HG03159 (cell line): ENCODE results near the gene USP31.

Source experiments
- ATAC-seq: cut with Tn5 transposase; IDR thresholded peaks from one replicate; pipeline ENCODE4 v1.9.1; 2021; ENCODE audit warnings: mild to moderate bottlenecking, moderate library complexity; ENCODE audit not compliant: unreplicated experiment

Gene USP31

GRCh38 chr16:23149267-23149992, at the start of gene USP31:
USP31 (minus strand) TSS chr16:23149452; CDS start chr16:23149270, 182 bp downstream.
- ATAC-seq, result peak; percentile 94

GRCh38 chr16:23196539-23196938, 47.3 kb upstream of the USP31 start:
- no peak for ATAC-seq

GRCh38 chr16:23195366-23195978, 46.2 kb upstream of the USP31 start:
- ATAC-seq, result no peak

GRCh38 chr16:23194497-23195221, 45.4 kb upstream of the USP31 start:
- ATAC-seq, result no peak

- ATAC-seq, result no peak
Measured at GRCh38 chr16:23188911-23189310, 39.7 kb upstream of the USP31 start.

GRCh38 chr16:23187341-23187740, 38.1 kb upstream of the USP31 start:
- ATAC-seq, result no peak

GRCh38 chr16:23186171-23186570, 36.9 kb upstream of the USP31 start:
- ATAC-seq, result no peak

- ATAC-seq, result no peak
Measured at GRCh38 chr16:23185656-23186055, 36.4 kb upstream of the USP31 start.

GRCh38 chr16:23183543-23183862, 34.3 kb upstream of the USP31 start:
- ATAC-seq, result no peak

GRCh38 chr16:23182679-23183542, 33.7 kb upstream of the USP31 start, which contains the start of gene SCNN1G:
SCNN1G (plus strand) TSS chr16:23182745; CDS start chr16:23186272, 3,527 bp downstream.
- ATAC-seq, result peak; percentile 19

- ATAC-seq, result peak; percentile 91
Measured at GRCh38 chr16:23182206-23182678, 33.0 kb upstream of the USP31 start.

- no peak for ATAC-seq
Measured at GRCh38 chr16:23181506-23181905, 32.3 kb upstream of the USP31 start.

- ATAC-seq, result no peak
Measured at GRCh38 chr16:23175651-23176050, 26.4 kb upstream of the USP31 start.

- no peak for ATAC-seq
Measured at GRCh38 chr16:23174622-23175021, 25.4 kb upstream of the USP31 start.

GRCh38 chr16:23172994-23173393, 23.7 kb upstream of the USP31 start:
- no peak for ATAC-seq

- ATAC-seq, result no peak
Measured at GRCh38 chr16:23172583-23172982, 23.3 kb upstream of the USP31 start.

- ATAC-seq, result no peak
Measured at GRCh38 chr16:23164736-23165135, 15.5 kb upstream of the USP31 start.

GRCh38 chr16:23163921-23164320, 14.7 kb upstream of the USP31 start:
- no peak for ATAC-seq

- no peak for ATAC-seq
Measured at GRCh38 chr16:23160574-23160973, 11.3 kb upstream of the USP31 start.

GRCh38 chr16:23160082-23160481, 10.8 kb upstream of the USP31 start:
- no peak for ATAC-seq

GRCh38 chr16:23158114-23158513, 8.9 kb upstream of the USP31 start:
- no peak for ATAC-seq
